Measurements from ENCODE around the gene USP17L18. TPM values are rescaled to one million over a fixed set of nuclear protein-coding genes. Genes with fewer than 3 reads are reported as not detected.
"Not testable (repeated sequence)": the region's sequence is repeated elsewhere in the genome, so short reads cannot be mapped to it uniquely, and the experiment has no call there.

USP17L18 gene, protein sequence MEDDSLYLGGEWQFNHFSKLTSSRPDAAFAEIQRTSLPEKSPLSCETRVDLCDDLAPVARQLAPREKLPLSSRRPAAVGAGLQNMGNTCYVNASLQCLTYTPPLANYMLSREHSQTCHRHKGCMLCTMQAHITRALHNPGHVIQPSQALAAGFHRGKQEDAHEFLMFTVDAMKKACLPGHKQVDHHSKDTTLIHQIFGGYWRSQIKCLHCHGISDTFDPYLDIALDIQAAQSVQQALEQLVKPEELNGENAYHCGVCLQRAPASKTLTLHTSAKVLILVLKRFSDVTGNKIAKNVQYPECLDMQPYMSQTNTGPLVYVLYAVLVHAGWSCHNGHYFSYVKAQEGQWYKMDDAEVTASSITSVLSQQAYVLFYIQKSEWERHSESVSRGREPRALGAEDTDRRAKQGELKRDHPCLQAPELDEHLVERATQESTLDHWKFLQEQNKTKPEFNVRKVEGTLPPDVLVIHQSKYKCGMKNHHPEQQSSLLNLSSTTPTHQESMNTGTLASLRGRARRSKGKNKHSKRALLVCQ
- total RNA-seq (not detected in 2 replicates), polyA plus RNA-seq (not detected in 2 replicates), polyA minus RNA-seq (not detected in 2 replicates)
- total RNA-seq (2013): not detected

DNA sequence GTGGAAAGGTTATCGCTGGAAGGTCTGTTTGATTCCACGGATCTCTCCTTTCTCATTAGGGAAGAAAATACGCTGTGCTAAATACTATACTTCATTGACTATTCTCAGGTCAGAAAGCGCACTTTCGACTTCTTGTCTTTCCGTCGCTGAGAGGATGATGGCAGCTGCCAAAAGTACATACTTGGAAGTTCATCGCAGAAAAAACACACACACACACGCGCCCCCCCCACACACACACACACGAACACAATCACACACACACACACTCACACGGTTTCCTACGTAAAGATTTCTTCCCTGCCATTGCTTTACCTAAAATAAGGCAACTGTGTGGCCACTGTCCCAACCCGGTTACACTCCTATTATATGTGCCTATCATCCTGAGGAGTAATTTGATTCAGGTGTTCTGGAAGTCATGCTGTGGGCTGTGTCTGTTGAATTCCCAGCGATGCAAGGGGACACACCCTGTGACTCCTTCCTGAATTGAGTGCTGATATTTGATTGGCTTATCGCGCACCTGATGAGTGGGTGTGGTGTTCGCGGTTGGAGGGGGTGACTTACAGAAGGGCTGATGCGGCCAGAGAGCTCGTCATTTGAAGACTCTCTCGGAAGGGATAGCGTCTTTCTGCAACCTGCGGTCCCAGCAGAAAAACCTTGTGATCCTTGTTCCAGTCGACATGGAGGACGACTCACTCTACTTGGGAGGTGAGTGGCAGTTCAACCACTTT, at the start of gene USP17L18:
Gene USP17L18, plus strand, starts transcription at position 678 of the 728 bp plus-strand sequence. Its CDS starts 0 bp downstream, at position 678.
- H3K4me3 Mint-ChIP-seq; H3K4me1 Mint-ChIP-seq; H3K4me1 ChIP-seq (ENCODE audit: control insufficient read depth in 2 of 2, insufficient read depth in 2 of 2, low read length in 2 of 2); H3K4me3 ChIP-seq (ENCODE audit: control extremely low read depth in 1 of 5, extremely low read depth in 1 of 5, insufficient read depth in 1 of 5, low read depth in 2 of 5, low read length in 4 of 5); CTCF ChIA-PET; H3K36me3 ChIP-seq (replicated peaks in 1 of 2; ENCODE audit: control extremely low read depth in 1 of 2, control insufficient read depth in 1 of 2, extremely low read depth in 1 of 2, insufficient read depth in 2 of 2, low read length in 1 of 2); POLR2A ChIA-PET; H3K9me3 ChIP-seq (ENCODE audit: control extremely low read depth in 1 of 3, control insufficient read depth in 2 of 3, insufficient read depth in 1 of 3, low read length in 2 of 3); H4K20me1 ChIP-seq (ENCODE audit: control insufficient read depth, insufficient read depth, low read length, poor library complexity, severe bottlenecking); H3K9me3 Mint-ChIP-seq (ENCODE audit: insufficient read depth); intact Hi-C loops (cut with micrococcal nuclease); H3K27ac ChIP-seq (ENCODE audit: low read length in 2 of 2); H3K27ac Mint-ChIP-seq; ATAC-seq (ENCODE audit: low read depth); H2AFZ ChIP-seq (ENCODE audit: insufficient read depth, low read depth, low read length, poor library complexity, severe bottlenecking); H3K27me3 ChIP-seq (replicated peaks in 1 of 4; ENCODE audit: control extremely low read depth in 1 of 4, control insufficient read depth in 3 of 4, insufficient read depth in 4 of 4, low read length in 3 of 4); H3K4me2 ChIP-seq (replicated peaks; ENCODE audit: low read depth, low read length, poor library complexity, severe bottlenecking); H3K27me3 Mint-ChIP-seq; H3K9ac ChIP-seq (ENCODE audit: low read length); H3K79me2 ChIP-seq (ENCODE audit: control insufficient read depth, insufficient read depth, low read length): not testable (repeated sequence)
- 96% methylated on average over 4 of the region's 26 CpGs for WGBS (ENCODE audit: insufficient coverage)
- DNase-seq: peak; percentile 4

DNA sequence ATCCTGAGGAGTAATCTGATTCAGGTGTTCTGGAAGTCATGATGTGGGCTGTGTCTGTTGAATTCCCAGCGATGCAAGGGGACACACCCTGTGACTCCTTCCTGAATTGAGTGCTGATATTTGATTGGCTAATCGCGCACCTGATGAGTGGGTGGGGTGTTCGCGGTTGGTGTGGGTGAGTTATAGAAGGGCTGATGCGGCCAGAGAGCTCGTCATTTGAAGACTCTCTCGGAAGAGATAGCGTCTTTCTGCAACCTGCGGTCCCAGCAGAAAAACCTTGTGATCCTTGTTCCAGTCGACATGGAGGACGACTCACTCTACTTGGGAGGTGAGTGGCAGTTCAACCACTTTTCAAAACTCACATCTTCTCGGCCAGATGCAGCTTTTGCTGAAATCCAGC, 38.1 kb upstream of the USP17L18 start, which contains the start of gene USP17L10:
Gene USP17L10, plus strand, starts transcription at position 301 of the 400 bp plus-strand sequence. Its CDS starts 0 bp downstream, at position 301.
- H3K4me1 Mint-ChIP-seq; H3K4me3 ChIP-seq (ENCODE audit: control extremely low read depth in 1 of 5, extremely low read depth in 1 of 5, insufficient read depth in 1 of 5, low read depth in 2 of 5, low read length in 4 of 5); intact Hi-C loops (cut with micrococcal nuclease); H3K27me3 ChIP-seq (replicated peaks in 1 of 4; ENCODE audit: control extremely low read depth in 1 of 4, control insufficient read depth in 3 of 4, insufficient read depth in 4 of 4, low read length in 3 of 4); H3K79me2 ChIP-seq (ENCODE audit: control insufficient read depth, insufficient read depth, low read length); H2AFZ ChIP-seq (ENCODE audit: insufficient read depth, low read depth, low read length, poor library complexity, severe bottlenecking); H3K9me3 Mint-ChIP-seq (ENCODE audit: insufficient read depth); H3K4me2 ChIP-seq (replicated peaks; ENCODE audit: low read depth, low read length, poor library complexity, severe bottlenecking); DNase-seq; H3K36me3 ChIP-seq (replicated peaks in 1 of 2; ENCODE audit: control extremely low read depth in 1 of 2, control insufficient read depth in 1 of 2, extremely low read depth in 1 of 2, insufficient read depth in 2 of 2, low read length in 1 of 2); POLR2A ChIA-PET; ATAC-seq (ENCODE audit: low read depth); H3K27ac ChIP-seq (ENCODE audit: low read length in 2 of 2); H3K9ac ChIP-seq (ENCODE audit: low read length); H3K4me1 ChIP-seq (ENCODE audit: control insufficient read depth in 2 of 2, insufficient read depth in 2 of 2, low read length in 2 of 2); H3K27me3 Mint-ChIP-seq; H3K9me3 ChIP-seq (ENCODE audit: control extremely low read depth in 1 of 3, control insufficient read depth in 2 of 3, insufficient read depth in 1 of 3, low read length in 2 of 3); H3K4me3 Mint-ChIP-seq; H4K20me1 ChIP-seq (ENCODE audit: control insufficient read depth, insufficient read depth, low read length, poor library complexity, severe bottlenecking); CTCF ChIA-PET; H3K27ac Mint-ChIP-seq: not testable (repeated sequence)
- WGBS (ENCODE audit: insufficient coverage): 90% methylated on average over 3 of the region's 13 CpGs

DNA sequence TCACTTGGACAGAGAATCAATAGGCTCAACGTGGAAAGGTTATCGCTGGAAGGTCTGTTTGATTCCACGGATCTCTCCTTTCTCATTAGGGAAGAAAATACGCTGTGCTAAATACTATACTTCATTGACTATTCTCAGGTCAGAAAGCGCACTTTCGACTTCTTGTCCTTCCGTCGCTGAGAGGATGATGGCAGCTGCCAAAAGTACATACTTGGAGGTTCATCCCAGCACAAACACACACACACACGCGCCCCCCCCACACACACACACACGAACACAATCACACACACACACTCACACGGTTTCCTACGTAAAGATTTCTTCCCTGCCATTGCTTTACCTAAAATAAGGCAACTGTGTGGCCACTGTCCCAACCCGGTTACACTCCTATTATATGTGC, 33.7 kb upstream of the USP17L18 start:
- H3K27ac Mint-ChIP-seq; H3K27me3 Mint-ChIP-seq; ATAC-seq (ENCODE audit: low read depth); POLR2A ChIA-PET; H4K20me1 ChIP-seq (ENCODE audit: control insufficient read depth, insufficient read depth, low read length, poor library complexity, severe bottlenecking); H3K79me2 ChIP-seq (ENCODE audit: control insufficient read depth, insufficient read depth, low read length); H3K4me1 Mint-ChIP-seq; H3K9ac ChIP-seq (ENCODE audit: low read length); CTCF ChIA-PET; H3K9me3 ChIP-seq (ENCODE audit: control extremely low read depth in 1 of 3, control insufficient read depth in 2 of 3, insufficient read depth in 1 of 3, low read length in 2 of 3); H3K4me2 ChIP-seq (replicated peaks; ENCODE audit: low read depth, low read length, poor library complexity, severe bottlenecking); DNase-seq; H3K27me3 ChIP-seq (replicated peaks in 1 of 4; ENCODE audit: control extremely low read depth in 1 of 4, control insufficient read depth in 3 of 4, insufficient read depth in 4 of 4, low read length in 3 of 4); H3K36me3 ChIP-seq (replicated peaks in 1 of 2; ENCODE audit: control extremely low read depth in 1 of 2, control insufficient read depth in 1 of 2, extremely low read depth in 1 of 2, insufficient read depth in 2 of 2, low read length in 1 of 2); H3K4me3 Mint-ChIP-seq; H3K4me1 ChIP-seq (ENCODE audit: control insufficient read depth in 2 of 2, insufficient read depth in 2 of 2, low read length in 2 of 2); intact Hi-C loops (cut with micrococcal nuclease); H2AFZ ChIP-seq (ENCODE audit: insufficient read depth, low read depth, low read length, poor library complexity, severe bottlenecking); H3K9me3 Mint-ChIP-seq (ENCODE audit: insufficient read depth); H3K4me3 ChIP-seq (ENCODE audit: control extremely low read depth in 1 of 5, extremely low read depth in 1 of 5, insufficient read depth in 1 of 5, low read depth in 2 of 5, low read length in 4 of 5); H3K27ac ChIP-seq (ENCODE audit: low read length in 2 of 2): not testable (repeated sequence)
- WGBS (ENCODE audit: insufficient coverage): 97% methylated on average over 5 of the region's 14 CpGs

Data from B cell (primary cell).